GM12891 (cell line): ENCODE results near the gene SRRM5.

ENCODE experiments used
- DNase-seq: peaks from one replicate; pipeline ENCODE4 v3.0.0; 2011; ENCODE audit warnings: low spot score; ENCODE audit not compliant: insufficient read length
- FAIRE-seq: peaks from 2 replicates; lab custom pipeline; 2011; peaks lifted over from hg19 to GRCh38; lab: Jason Lieb, UNC
- PAX5 ChIP-seq: IDR thresholded peaks from 2 replicates; pipeline ENCODE4 v1.6.1; 2011; ENCODE audit warnings: low read length, moderate library complexity, mild to moderate bottlenecking; ENCODE audit not compliant: insufficient read depth, severe bottlenecking
- POLR2A ChIP-seq: IDR thresholded peaks from 2 replicates; pipeline ENCODE4 v1.6.1; 2011; ENCODE audit warnings: low read depth, low read length, control low read depth
- POLR2AphosphoS5 ChIP-seq: IDR thresholded peaks from 2 replicates; pipeline ENCODE4 v1.6.1; 2011; ENCODE audit warnings: low read depth, low read length, control low read depth
- POU2F2 ChIP-seq: IDR thresholded peaks from 2 replicates; pipeline ENCODE4 v1.6.1; 2011; ENCODE audit warnings: low read depth, mild to moderate bottlenecking, control low read depth, low read length, moderate library complexity
- SPI1 ChIP-seq: IDR thresholded peaks from 2 replicates; pipeline ENCODE4 v1.6.1; 2011; ENCODE audit warnings: low read depth, low read length, control low read depth
- TAF1 ChIP-seq: IDR thresholded peaks from 2 replicates; pipeline ENCODE4 v1.6.1; 2011; ENCODE audit warnings: low read depth, low read length, control low read depth

The SRRM5 gene

DNA sequence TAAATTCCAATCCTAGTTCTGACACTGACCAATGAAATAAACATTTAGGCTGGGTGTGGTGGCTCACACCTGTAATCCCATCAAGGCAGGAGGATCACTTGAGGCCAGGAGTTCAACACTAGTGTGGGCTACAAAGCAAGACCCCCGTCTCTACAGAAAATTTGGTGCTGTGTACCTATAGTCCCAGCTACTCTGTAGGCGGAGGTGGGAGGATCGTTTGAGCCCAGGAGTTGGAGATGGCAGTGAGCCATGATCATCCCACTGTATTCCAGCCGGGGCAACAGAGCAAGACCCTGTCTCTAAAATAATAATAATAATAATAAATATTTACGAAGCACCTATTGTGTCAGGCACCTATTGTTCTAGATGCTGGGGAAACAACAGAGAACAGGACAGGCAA is 22.6 kb upstream of the SRRM5 start:
- peak; percentile 9 for FAIRE-seq
- DNase-seq: no peak
- no peak for TF ChIP-seq PAX5
- no peak for TF ChIP-seq TAF1
- no peak for TF ChIP-seq SPI1
- TF ChIP-seq POLR2AphosphoS5: no peak
- TF ChIP-seq POU2F2: no peak
- TF ChIP-seq POLR2A: no peak

DNA sequence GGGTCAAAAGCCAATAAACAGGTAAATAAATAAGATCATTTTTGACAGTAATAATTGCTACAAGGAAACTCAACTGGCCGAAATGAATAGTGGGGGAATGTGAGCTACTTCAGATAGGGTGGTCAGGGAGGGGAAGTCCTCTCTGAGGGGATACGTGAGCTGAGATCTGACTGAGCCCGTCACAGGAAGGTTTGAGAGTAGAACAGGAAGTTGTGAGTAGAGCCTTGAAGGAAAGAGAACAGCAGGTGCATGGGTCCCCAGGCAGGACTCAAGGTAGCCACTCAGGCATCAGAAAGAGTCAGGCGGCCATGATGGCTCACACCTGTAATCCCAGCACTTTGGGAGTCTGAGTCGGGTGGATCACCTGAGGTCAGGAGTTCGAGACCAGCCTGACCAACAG is 22.2 kb upstream of the SRRM5 start:
- FAIRE-seq (peak; percentile 26), DNase-seq (no peak)
- TF ChIP-seq POLR2AphosphoS5 (no peak), POU2F2 (no peak), POLR2A (no peak), SPI1 (no peak), TAF1 (no peak)

DNA sequence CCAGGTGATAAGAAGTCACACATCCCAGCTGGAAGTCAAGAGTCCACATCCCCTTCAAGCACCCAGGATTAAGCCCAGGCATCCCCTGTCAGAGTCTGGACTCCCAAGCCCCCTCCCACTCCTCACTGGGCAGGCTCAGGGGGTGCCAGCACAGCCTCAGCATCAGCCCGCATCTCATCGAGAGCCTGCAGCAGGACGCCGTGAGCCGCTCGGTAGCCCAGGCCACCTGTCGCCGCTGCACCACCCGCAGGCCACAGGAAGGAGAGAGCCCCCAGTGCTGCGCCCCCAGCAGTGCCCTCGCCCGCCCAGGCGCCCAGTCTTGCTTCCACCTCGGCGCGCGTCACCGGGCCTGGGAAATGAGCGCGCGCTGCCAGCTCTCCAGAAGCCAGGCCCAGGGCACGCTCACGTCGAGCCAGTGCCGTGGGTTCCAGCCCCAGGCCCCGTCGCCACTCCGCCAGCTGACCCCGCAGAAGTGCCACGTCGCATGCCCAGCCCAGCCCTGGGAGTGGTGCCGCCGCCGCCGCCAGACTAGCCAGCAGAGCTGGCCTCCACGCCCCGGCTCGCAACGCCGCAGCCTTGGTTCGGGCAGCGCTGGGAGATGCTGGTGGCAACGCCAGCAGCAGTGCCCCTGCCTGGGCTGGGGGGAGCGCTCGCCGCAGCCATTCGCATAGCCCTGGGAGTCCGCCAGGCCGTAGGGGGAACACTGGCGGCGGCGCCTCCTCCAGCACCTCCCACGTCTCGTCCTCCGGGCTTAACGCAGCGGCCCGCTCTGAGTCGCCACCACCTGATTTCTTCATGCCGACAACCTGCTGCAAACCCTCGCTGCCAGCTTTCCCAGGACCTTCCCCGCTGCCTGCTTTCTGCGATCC is 19.8 kb upstream of the SRRM5 start:
- DNase-seq (no peak), FAIRE-seq (no peak)
- TF ChIP-seq SPI1 (no peak), PAX5 (no peak), POLR2A (no peak), POLR2AphosphoS5 (no peak), TAF1 (no peak), POU2F2 (no peak)

DNA sequence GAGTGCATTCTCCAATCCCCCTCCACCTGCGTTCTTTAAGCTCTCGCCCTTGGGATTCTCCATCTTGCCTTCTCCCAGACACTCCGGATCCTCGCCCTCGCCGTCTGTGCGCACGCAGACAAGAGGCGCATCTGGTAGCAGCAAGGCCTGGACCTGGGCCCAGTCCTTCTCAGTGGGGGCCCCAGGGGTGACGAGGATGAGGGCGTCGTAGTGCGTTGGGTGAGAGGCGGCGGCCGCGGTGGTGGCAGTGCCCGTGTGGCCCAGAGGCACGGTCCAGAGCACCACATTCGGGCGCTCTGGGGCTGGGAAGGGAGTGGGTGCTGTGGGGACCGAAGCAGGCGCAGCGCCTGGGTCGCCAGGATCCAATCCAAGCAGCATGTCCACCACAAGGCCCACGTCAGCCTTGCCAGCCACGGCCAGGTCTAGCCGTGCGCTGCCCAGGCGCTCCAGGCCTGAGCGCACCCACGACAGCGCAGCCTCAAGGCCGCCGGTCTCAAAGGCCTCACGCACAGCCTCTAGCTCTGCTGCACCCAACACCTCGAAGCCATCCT is 19.0 kb upstream of the SRRM5 start:
- TF ChIP-seq POU2F2 (no peak), TAF1 (no peak), SPI1 (no peak), POLR2A (no peak), POLR2AphosphoS5 (no peak), PAX5 (no peak)
- no peak for DNase-seq
- no peak for FAIRE-seq

DNA sequence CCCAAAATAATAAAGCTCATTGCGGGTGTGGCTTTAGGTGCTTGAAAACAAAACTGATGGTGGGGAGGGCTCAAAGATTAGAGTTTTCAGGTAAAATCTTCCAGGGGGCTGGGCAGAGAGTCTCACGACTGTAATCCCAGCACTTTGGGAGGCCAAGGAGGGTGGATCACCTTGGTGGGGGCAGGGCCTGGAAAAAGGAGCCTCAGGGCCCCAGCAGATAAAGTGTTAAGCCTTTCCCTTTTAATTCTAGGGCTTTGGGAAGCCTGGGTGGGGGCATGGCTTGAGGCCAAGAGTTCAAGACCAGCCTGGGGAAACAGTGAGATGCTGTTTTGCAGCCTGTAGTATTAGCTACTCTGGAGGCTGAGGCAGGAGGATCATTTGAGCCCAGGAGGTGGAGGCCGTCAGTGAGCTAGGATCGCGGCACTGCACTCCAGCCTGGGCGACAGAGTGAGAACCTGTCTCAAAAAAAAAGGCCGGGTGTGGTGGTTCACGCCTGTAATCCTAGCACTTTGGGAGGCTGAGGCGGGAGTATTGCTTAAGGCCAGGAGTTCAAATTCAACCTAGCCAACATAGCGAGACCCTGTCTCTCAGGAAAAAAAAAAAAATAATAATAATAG is 17.7 kb upstream of the SRRM5 start:
- no peak for DNase-seq
- TF ChIP-seq POLR2A (no peak), SPI1 (no peak), POLR2AphosphoS5 (no peak), TAF1 (no peak)
- no peak for FAIRE-seq

DNA sequence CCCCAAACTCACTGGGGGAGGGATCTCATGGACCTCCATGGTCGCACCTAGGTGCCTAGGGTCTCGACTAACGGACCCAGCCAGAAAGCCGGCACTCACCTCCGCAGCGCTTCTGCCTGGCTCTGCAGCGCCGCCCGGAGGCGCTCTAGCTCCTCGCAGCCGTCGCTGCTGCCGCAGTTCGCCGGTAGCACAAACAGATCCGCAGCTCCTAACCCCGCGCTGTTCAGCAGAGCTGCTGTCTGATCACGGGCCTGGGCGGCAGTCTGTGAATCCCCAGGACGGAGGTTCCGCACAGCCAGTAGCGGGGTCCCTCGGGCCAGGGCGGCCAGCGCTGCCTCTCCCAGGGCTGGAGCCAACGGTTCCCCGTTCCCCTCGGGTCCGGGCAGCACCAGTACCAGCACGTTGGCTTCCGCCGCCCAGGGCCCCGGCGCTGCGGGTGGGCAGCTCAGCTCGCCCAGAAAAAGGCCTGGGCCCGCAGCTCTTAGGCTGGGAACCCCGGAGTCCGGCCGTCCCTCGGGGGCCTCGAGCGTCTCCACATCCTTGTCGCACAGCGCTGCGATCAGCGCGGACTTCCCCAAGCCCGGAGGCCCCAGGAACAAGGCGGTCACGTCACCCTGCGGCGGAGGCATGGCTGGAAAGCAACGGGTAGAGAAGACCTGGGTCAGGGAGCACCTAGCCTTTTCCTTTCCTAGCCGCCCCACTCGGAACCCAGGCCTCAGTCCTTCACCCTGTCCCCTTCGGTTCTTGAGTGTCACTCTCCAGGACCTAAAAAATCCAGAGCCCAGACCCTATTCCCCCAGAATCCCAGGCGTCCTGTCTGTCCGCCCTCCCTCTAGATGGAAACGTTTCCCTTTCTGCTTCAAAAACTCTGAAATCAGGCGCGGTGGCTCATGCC is 16.9 kb upstream of the SRRM5 start:
- no peak for TF ChIP-seq TAF1
- 0 out of 2 replicates have a peak, but pooled peaks have one; percentile 42 for TF ChIP-seq POLR2A
- 0 out of 2 replicates have a peak, but pooled peaks have one; percentile 5 for TF ChIP-seq POLR2AphosphoS5
- no peak for TF ChIP-seq SPI1
- DNase-seq: peak; percentile 65
- FAIRE-seq: peak; percentile 89

DNA sequence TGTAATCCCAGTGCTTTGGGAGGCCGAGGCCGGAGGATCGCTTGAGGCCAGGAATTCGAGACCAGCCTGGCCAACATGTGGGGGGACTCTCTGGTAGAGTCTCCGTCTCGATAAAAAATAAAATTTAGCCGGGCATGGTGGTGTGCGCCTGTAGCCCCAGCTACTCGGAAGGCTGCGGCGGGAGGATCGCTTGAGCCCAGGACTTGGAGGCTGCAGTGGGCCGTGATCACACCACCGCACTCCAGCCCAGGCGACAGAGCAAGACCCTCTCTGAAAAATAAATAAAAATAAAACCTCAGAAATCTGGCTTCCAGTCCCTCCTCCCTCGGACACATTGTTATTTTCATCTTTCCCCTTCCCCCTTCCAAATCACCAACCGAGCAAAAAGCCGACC is 16.3 kb upstream of the SRRM5 start:
- no peak for DNase-seq
- no peak for TF ChIP-seq SPI1
- no peak for TF ChIP-seq POLR2AphosphoS5
- TF ChIP-seq POLR2A: no peak
- TF ChIP-seq POU2F2: no peak
- TF ChIP-seq TAF1: no peak
- TF ChIP-seq PAX5: no peak
- no peak for FAIRE-seq

DNA sequence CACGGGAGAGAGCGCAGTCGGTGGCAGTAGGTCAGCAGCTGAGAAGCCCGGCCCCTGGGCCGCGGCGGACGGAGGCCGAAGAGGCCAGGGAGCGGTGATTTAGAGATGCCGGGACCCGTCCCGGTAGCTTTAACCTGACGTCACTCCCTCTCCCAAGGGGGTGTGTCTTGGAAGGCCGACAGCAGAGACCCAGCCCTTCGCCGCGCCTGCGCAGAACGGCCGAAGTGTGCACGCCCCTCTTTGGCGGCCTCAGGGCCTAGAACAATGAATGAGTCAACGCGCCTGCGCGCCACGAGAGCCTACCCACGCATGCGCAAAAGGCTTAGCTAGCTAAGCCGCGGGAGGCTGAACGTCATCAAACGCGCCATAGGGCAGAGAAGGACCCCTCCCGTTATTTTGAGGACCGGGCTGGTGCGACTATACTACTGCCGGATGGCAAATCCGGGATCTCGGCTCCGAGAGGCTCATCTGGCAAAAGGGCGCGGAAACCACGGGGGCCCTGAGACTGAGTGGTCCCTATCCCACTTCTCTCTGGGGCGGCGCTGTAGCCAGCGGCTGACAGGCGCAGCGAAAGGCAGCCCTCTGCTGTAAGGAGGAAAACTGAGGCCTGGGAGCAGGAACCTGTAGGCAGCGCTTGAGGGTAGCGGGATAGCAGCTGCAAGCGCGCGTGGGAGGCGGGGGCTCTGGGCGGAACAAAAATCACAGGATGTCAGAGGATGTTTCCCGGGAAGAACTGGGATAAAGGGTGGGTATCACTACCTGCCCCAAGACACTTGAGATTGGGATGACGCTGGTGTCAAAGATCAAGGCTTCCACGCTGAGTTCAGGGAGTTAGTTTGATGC is 15.7 kb upstream of the SRRM5 start, which contains the start of the genes IRGQ and ZNF576:
Gene IRGQ, minus strand, starts transcription at position 136 of the 843 bp plus-strand sequence. CDS start 796 bp downstream, outside the sequence.
Gene ZNF576, plus strand, starts transcription at position 597 of the 843 bp plus-strand sequence. CDS start 514 bp downstream, outside the sequence.
- FAIRE-seq: peak; percentile 100

More for the DNA sequence above, 15.7 kb upstream of the SRRM5 start, which contains the start of the genes IRGQ and ZNF576:
- TF ChIP-seq POU2F2: no peak
- no peak for TF ChIP-seq POLR2A
- peak; percentile 54 for TF ChIP-seq TAF1
- no peak for TF ChIP-seq PAX5
- no peak for TF ChIP-seq SPI1
- TF ChIP-seq POLR2AphosphoS5: peak; percentile 43
- DNase-seq: peak; percentile 94
